Muscle layer of colon (tissue), 2 donors: ENCODE measurements around the gene SCP2D1.

Experiments used
- H3K27ac ChIP-seq: one replicate; pipeline ENCODE4 v1.7.0; 2013; ENCODE audit warnings: low read depth, mild to moderate bottlenecking, low read length, moderate library complexity
- H3K27me3 ChIP-seq, 2 donors: one replicate each; pipeline ENCODE4 v1.7.0; 2013; ENCODE audit warnings: low read length in 2 of 2, mild to moderate bottlenecking in 2 of 2; ENCODE audit not compliant: insufficient read depth in 2 of 2, control insufficient read depth in 1 of 2
- H3K36me3 ChIP-seq: one replicate; pipeline ENCODE4 v1.7.0; 2013; ENCODE audit warnings: mild to moderate bottlenecking, low read length; ENCODE audit not compliant: insufficient read depth
- H3K4me1 ChIP-seq: one replicate; pipeline ENCODE4 v1.7.0; 2013; ENCODE audit warnings: mild to moderate bottlenecking, low read length; ENCODE audit not compliant: insufficient read depth
- H3K4me3 ChIP-seq, 2 donors: one replicate each; pipeline ENCODE4 v1.7.0; 2013; ENCODE audit warnings: low read length in 2 of 2, low read depth in 1 of 2, mild to moderate bottlenecking in 1 of 2, moderate library complexity in 1 of 2
- H3K9ac ChIP-seq: one replicate; pipeline ENCODE4 v1.7.0; 2013; ENCODE audit warnings: low read length
- H3K9me3 ChIP-seq: one replicate; pipeline ENCODE4 v1.7.0; 2013; ENCODE audit warnings: mild to moderate bottlenecking, low read length
- donor health status: abdominal sarcoma.
- donor health status: Adenocarcinoma of cecum.

The SCP2D1 gene

GRCh38 chr20:18815194-18815942, 1.8 kb downstream of the SCP2D1 start:
- Histone ChIP-seq H3K27me3 (no peaks in the 10 kb centered on the region), H3K27ac (no peak overlapping the region), H3K9ac (no peak overlapping the region), H3K36me3 (no peaks in the 10 kb centered on the region), H3K4me1 (no peaks in the 10 kb centered on the region), H3K9me3 (no peaks in the 10 kb centered on the region), H3K4me3 (no peak overlapping the region)

- H3K9ac ChIP-seq: no peak overlapping the region
- H3K27ac ChIP-seq: no peak overlapping the region
- no peaks in the 10 kb centered on the region for H3K36me3 ChIP-seq
- H3K27me3 ChIP-seq: no peaks in the 10 kb centered on the region
- H3K4me1 ChIP-seq: no peaks in the 10 kb centered on the region
- H3K9me3 ChIP-seq: no peaks in the 10 kb centered on the region
- H3K4me3 ChIP-seq: no peak overlapping the region
Measured at GRCh38 chr20:18822832-18823231, 9.2 kb downstream of the SCP2D1 start.

GRCh38 chr20:18831830-18832499, 18.4 kb downstream of the SCP2D1 start:
- Histone ChIP-seq H3K27me3 (no peaks in the 10 kb centered on the region), H3K4me3 (no peak overlapping the region), H3K9ac (no peak overlapping the region), H3K27ac (no peak overlapping the region), H3K4me1 (peaks cover 13% of the 10 kb centered on the region), H3K9me3 (no peaks in the 10 kb centered on the region), H3K36me3 (no peaks in the 10 kb centered on the region)

GRCh38 chr20:18832546-18833200, 19.1 kb downstream of the SCP2D1 start:
- no peaks in the 10 kb centered on the region for H3K27me3 ChIP-seq
- no peaks in the 10 kb centered on the region for H3K9me3 ChIP-seq
- H3K4me3 ChIP-seq: no peak overlapping the region
- peaks cover 13% of the 10 kb centered on the region for H3K4me1 ChIP-seq
- H3K9ac ChIP-seq: no peak overlapping the region
- no peak overlapping the region for H3K27ac ChIP-seq
- no peaks in the 10 kb centered on the region for H3K36me3 ChIP-seq

- Histone ChIP-seq H3K27ac (no peak overlapping the region), H3K36me3 (no peaks in the 10 kb centered on the region), H3K9me3 (no peaks in the 10 kb centered on the region), H3K4me1 (peaks cover 13% of the 10 kb centered on the region), H3K4me3 (no peak overlapping the region), H3K27me3 (no peaks in the 10 kb centered on the region), H3K9ac (no peak overlapping the region)
Measured at GRCh38 chr20:18835466-18836256, 22.1 kb downstream of the SCP2D1 start.

GRCh38 chr20:18837718-18838117, 24.1 kb downstream of the SCP2D1 start:
- no peaks in the 10 kb centered on the region for H3K9me3 ChIP-seq
- peaks cover under 1% of the 10 kb centered on the region for H3K4me1 ChIP-seq
- no peak overlapping the region for H3K4me3 ChIP-seq
- H3K27me3 ChIP-seq: no peaks in the 10 kb centered on the region
- H3K9ac ChIP-seq: no peak overlapping the region
- no peak overlapping the region for H3K27ac ChIP-seq
- H3K36me3 ChIP-seq: no peaks in the 10 kb centered on the region

- no peak overlapping the region for H3K9ac ChIP-seq
- H3K4me3 ChIP-seq: no peak overlapping the region
- H3K27me3 ChIP-seq: no peaks in the 10 kb centered on the region
- H3K4me1 ChIP-seq: no peaks in the 10 kb centered on the region
- H3K36me3 ChIP-seq: no peaks in the 10 kb centered on the region
- no peak overlapping the region for H3K27ac ChIP-seq
- H3K9me3 ChIP-seq: no peaks in the 10 kb centered on the region
Measured at GRCh38 chr20:18839507-18840247, 26.1 kb downstream of the SCP2D1 start.

- Histone ChIP-seq H3K4me3 (no peak overlapping the region), H3K27ac (no peak overlapping the region), H3K9ac (no peak overlapping the region), H3K9me3 (no peaks in the 10 kb centered on the region), H3K27me3 (no peaks in the 10 kb centered on the region), H3K36me3 (no peaks in the 10 kb centered on the region), H3K4me1 (no peaks in the 10 kb centered on the region)
Measured at GRCh38 chr20:18840248-18840645, 26.7 kb downstream of the SCP2D1 start.

GRCh38 chr20:18845017-18845416, 31.4 kb downstream of the SCP2D1 start:
- no peaks in the 10 kb centered on the region for H3K27me3 ChIP-seq
- no peaks in the 10 kb centered on the region for H3K4me1 ChIP-seq
- H3K4me3 ChIP-seq: no peak overlapping the region
- no peaks in the 10 kb centered on the region for H3K9me3 ChIP-seq
- no peak overlapping the region for H3K9ac ChIP-seq
- no peaks in the 10 kb centered on the region for H3K36me3 ChIP-seq
- H3K27ac ChIP-seq: no peak overlapping the region

- H3K27me3 ChIP-seq: no peaks in the 10 kb centered on the region
- H3K4me1 ChIP-seq: no peaks in the 10 kb centered on the region
- no peak overlapping the region for H3K4me3 ChIP-seq
- no peak overlapping the region for H3K9ac ChIP-seq
- H3K36me3 ChIP-seq: no peaks in the 10 kb centered on the region
- no peak overlapping the region for H3K27ac ChIP-seq
- no peaks in the 10 kb centered on the region for H3K9me3 ChIP-seq
Measured at GRCh38 chr20:18847226-18847755, 33.7 kb downstream of the SCP2D1 start.
